A549 (cell line): ENCODE data around the gene CERS6. TPM values are rescaled to one million over a fixed set of nuclear protein-coding genes. Genes with fewer than 3 reads are reported as not detected.

Experiments
- ATAC-seq, 2 experiments: fragments of 200-7000 bp in 1 of 2; fragments of >200 bp in 1 of 2; cut with Nextera tagmentation in 1 of 2; cut with Tn5 transposase in 1 of 2; 3 replicates each; pipeline versions ENCODE4 v1.8.0 to v1.9.1; 2018 to 2020; ENCODE audit warnings: mild to moderate bottlenecking in 1 of 2, moderate library complexity in 1 of 2
- CTCF ChIA-PET: fragments of 300-600 bp; sonication (Branson Sonifier 250); formaldehyde crosslinking; extraction: SDS; loops from one replicate; lab custom pipeline; 2021; ENCODE audit warnings: antibody characterized with exemption, inconsistent platforms; lab: Yijun Ruan, JAX
- POLR2A ChIA-PET: fragments of 350-600 bp; formaldehyde crosslinking; extraction: SDS; loops from one replicate; lab custom pipeline; 2021; ENCODE audit warnings: antibody characterized with exemption, inconsistent platforms; lab: Yijun Ruan, JAX
- DNase-seq, 2 experiments: peaks; one replicate each; pipeline versions ENCODE4 v3.0.0 to v3.0.0-alpha.2; 2011 to 2016; ENCODE audit warnings: low read depth in 1 of 2, low spot score in 1 of 2
- FAIRE-seq: peaks from 2 replicates; lab custom pipeline; 2011; peaks lifted over from hg19 to GRCh38; lab: Jason Lieb, UNC
- H3K27ac ChIP-seq, 2 experiments: fragments of >200 bp; sonication (Bioruptor Twin); formaldehyde crosslinking; 3 replicates each; pipeline ENCODE4 v1.5.1; 2016 to 2017
- H3K4me1 ChIP-seq: fragments of >200 bp; sonication (Bioruptor Twin); formaldehyde crosslinking; 3 replicates; pipeline ENCODE4 v1.6.1; 2016
- H3K4me2 ChIP-seq: fragments of >200 bp; sonication (Bioruptor Twin); formaldehyde crosslinking; 3 replicates; pipeline ENCODE4 v1.6.1; 2016
- H3K4me3 ChIP-seq: fragments of >200 bp; sonication (Bioruptor Twin); formaldehyde crosslinking; 3 replicates; pipeline ENCODE4 v1.5.1; 2016
- H3K9me3 ChIP-seq: fragments of >200 bp; sonication (Bioruptor Twin); formaldehyde crosslinking; 3 replicates; pipeline ENCODE4 v1.6.1; 2016
- BHLHE40 ChIP-seq: IDR thresholded peaks from 2 replicates; pipeline ENCODE4 v1.6.1; 2012; ENCODE audit warnings: low read depth, low read length, inconsistent platforms
- CBX2 ChIP-seq: fragments of 200-600 bp; sonication (generic); IDR thresholded peaks from 2 replicates; pipeline ENCODE4 v1.6.1; 2016; ENCODE audit warnings: low read depth, mild to moderate bottlenecking, borderline replicate concordance
- CHD2 ChIP-seq: fragments of 150-350 bp; IDR thresholded peaks from 2 replicates; pipeline ENCODE4 v1.6.1; 2014; ENCODE audit warnings: low read length; ENCODE audit not compliant: partially characterized antibody
- FOSL2 ChIP-seq, 2 experiments: fragments of 450-650 bp in 1 of 2; fragments of >200 bp in 1 of 2; sonication (Bioruptor Twin) in 1 of 2; formaldehyde crosslinking; IDR thresholded peaks; 2 replicates each; pipeline versions ENCODE4 v1.5.0 to v1.6.1; 2016 to 2020; ENCODE audit warnings: mild to moderate bottlenecking in 1 of 2, moderate library complexity in 1 of 2
- FOXS1 ChIP-seq: fragments of 250-450 bp; sonication (Bioruptor Pico); IDR thresholded peaks from 2 replicates; pipeline ENCODE4 v1.5.0; 2020; ENCODE audit warnings: mild to moderate bottlenecking, moderate library complexity
- GATA3 ChIP-seq: IDR thresholded peaks from 2 replicates; pipeline ENCODE4 v1.6.1; 2012; ENCODE audit warnings: borderline replicate concordance
- HEYL ChIP-seq: fragments of 250-450 bp; sonication (Bioruptor Pico); IDR thresholded peaks from 2 replicates; pipeline ENCODE4 v1.8.0; 2021; ENCODE audit warnings: mild to moderate bottlenecking, moderate library complexity
- MAFK ChIP-seq: fragments of 450-650 bp; IDR thresholded peaks from 2 replicates; pipeline ENCODE4 v1.6.1; 2014; ENCODE audit not compliant: partially characterized antibody
- POLR2A ChIP-seq: IDR thresholded peaks from 2 replicates; pipeline ENCODE4 v1.6.1; 2012; ENCODE audit warnings: mild to moderate bottlenecking, low read length
- POLR2AphosphoS2 ChIP-seq: conservative IDR thresholded peaks from 2 replicates; pipeline ENCODE4 v1.6.1; 2012; ENCODE audit warnings: low read length, improper control_type of control experiment, inconsistent platforms
- RCOR1 ChIP-seq: fragments of 150-350 bp; IDR thresholded peaks from 2 replicates; pipeline ENCODE4 v1.6.1; 2014; ENCODE audit warnings: antibody characterized with exemption, low read length, low read depth
- ZSCAN20 ChIP-seq: fragments of 250-450 bp; sonication (Bioruptor Pico); IDR thresholded peaks from 2 replicates; pipeline ENCODE4 v1.8.0; 2022; ENCODE audit warnings: mild to moderate bottlenecking, moderate library complexity
- WGBS: methylation state at CpG from one replicate; pipeline ENCODE4 v1.1.6; 2017; ENCODE audit errors: missing lambda C conversion rate; 5-methylcytosine and 5-hydroxymethylcytosine counted together
- polyA plus RNA-seq, 4 experiments: library from polyadenylated mRNA; depleted of rRNA in 3 of 4; stranded (reverse); fragments of >200 nt; fragmentation: RNase III in 1 of 4; extraction: RNeasy Plus Mini Kit Qiagen cat#74134 plus additional on column Dnase treatment in 1 of 4; gene quantifications; 2 replicates in 3 of 4; 3 replicates in 1 of 4; pipeline ENCODE4 v1.2.3, GENCODE V29; 2011 to 2017
- TF ChIP-seq, protein P1 (sequence below): IDR thresholded peaks from 2 replicates; pipeline ENCODE4 v1.6.1; 2012
- TF ChIP-seq, protein P2 (sequence below): fragments of 450-650 bp; IDR thresholded peaks from 2 replicates; pipeline ENCODE4 v1.6.1; 2014; ENCODE audit warnings: antibody characterized with exemption
- TF ChIP-seq, protein P3 (sequence below): fragments of 150-350 bp; IDR thresholded peaks from 2 replicates; pipeline ENCODE4 v1.6.1; 2014; ENCODE audit warnings: low read depth, mild to moderate bottlenecking, low read length
- TF ChIP-seq, protein P4 (sequence below): IDR thresholded peaks from 2 replicates; pipeline ENCODE4 v1.6.1; 2012; ENCODE audit warnings: low read depth, borderline replicate concordance

Gene CERS6
- polyA plus RNA-seq, 2 of the 4 experiments (the other 2 are of a cell fraction) = 12.0 to 16.9 TPM

DNA sequence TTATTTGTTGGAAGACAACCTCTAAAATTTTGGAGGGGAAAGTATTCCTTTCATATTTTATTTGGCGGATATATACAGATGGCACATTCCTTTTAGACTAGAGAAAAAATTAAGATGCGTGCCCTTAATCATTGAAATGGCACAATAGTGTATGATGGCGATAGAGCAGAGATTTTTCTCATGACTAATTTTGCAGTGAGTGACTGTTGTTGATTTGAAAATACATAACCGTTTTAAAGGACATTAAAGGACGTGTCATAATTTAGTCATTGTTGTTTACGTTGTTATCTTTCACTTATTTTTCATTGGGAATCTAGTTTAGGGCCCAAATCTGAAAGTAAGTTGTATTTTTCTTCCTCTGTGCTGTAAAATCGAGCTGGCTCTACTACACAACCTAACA lies 61.7 kb downstream of the CERS6 start:
- no peak overlapping the region for H3K4me3 ChIP-seq
- ChIA-PET POLR2A (no interaction called here), CTCF (interaction anchor here (0.7 to 1.3 kb wide), 3 partner anchors 14 to 662 kb away, joined by 3 to 4 read pairs (median 3); no protein-coding TSS in a partner anchor)
- H3K9me3 ChIP-seq = no peaks in the 10 kb centered on the region
- ATAC-seq (no peak), FAIRE-seq (no peak)
- TF ChIP-seq FOXS1 (CRISPR knock-in tag) (no peak), BHLHE40 (no peak)
- TF ChIP-seq, all 56 proteins: peak for 0
- DNase-seq = no peak
- 60% methylated on average over 7 of the region's 7 CpGs for WGBS
- no peak overlapping the region for H3K27ac ChIP-seq
- H3K4me1 ChIP-seq = peaks cover 20% of the 10 kb centered on the region
- H3K4me2 ChIP-seq = no peak overlapping the region

DNA sequence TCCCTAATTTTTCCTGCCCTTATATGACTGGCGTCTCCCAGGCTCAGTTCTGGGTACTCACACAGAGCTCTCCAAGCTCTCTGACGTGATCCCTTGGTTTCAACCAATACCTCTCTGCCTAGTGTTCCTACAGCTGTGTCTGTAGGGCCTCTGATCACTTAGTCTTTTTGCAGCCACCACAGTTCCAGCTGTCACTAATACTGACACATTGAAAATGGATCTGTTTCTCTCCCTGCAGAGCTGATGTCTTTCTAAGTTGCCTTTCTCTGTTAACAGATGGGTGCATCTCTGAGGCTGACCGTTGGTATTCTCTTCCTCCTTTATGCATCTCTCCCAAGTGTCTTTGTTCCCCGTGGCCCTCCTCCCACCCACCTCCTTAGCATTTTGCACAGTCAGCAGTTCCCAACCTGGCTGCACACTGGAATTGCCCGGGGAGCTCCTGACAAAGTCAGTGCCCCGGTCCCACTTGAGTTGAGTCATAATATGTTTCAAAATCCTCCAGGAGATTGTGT lies 62.5 kb downstream of the CERS6 start:
- CTCF ChIA-PET = interaction anchor here (1.0 kb wide), 1 partner anchor 32 kb away, joined by 4 read pairs; no protein-coding TSS in a partner anchor
- no peak overlapping the region for H3K4me3 ChIP-seq
- H3K27ac ChIP-seq = no peak overlapping the region
- no peaks in the 10 kb centered on the region for H3K9me3 ChIP-seq
- FAIRE-seq = no peak
- POLR2A ChIA-PET = no interaction called here
- H3K4me2 ChIP-seq = no peak overlapping the region
- peak; percentile 34 to 50; a peak in 3 of 6 replicates for ATAC-seq
- WGBS = 50% methylated on average over 6 of the region's 6 CpGs
- DNase-seq = no peak
- peaks cover 20% of the 10 kb centered on the region for H3K4me1 ChIP-seq
- TF ChIP-seq MAFK (peak; percentile 97), ZSCAN20 (CRISPR knock-in tag) (no peak), CHD2 (no peak), POLR2AphosphoS2 (no peak), FOSL2 (IDR thresholded peaks at IDR 0.05) (no peak), FOSL2 (CRISPR knock-in tag; IDR thresholded peaks at IDR 0.05) (no peak)
- TF ChIP-seq, protein P1, sequence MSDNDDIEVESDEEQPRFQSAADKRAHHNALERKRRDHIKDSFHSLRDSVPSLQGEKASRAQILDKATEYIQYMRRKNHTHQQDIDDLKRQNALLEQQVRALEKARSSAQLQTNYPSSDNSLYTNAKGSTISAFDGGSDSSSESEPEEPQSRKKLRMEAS = no peak

DNA sequence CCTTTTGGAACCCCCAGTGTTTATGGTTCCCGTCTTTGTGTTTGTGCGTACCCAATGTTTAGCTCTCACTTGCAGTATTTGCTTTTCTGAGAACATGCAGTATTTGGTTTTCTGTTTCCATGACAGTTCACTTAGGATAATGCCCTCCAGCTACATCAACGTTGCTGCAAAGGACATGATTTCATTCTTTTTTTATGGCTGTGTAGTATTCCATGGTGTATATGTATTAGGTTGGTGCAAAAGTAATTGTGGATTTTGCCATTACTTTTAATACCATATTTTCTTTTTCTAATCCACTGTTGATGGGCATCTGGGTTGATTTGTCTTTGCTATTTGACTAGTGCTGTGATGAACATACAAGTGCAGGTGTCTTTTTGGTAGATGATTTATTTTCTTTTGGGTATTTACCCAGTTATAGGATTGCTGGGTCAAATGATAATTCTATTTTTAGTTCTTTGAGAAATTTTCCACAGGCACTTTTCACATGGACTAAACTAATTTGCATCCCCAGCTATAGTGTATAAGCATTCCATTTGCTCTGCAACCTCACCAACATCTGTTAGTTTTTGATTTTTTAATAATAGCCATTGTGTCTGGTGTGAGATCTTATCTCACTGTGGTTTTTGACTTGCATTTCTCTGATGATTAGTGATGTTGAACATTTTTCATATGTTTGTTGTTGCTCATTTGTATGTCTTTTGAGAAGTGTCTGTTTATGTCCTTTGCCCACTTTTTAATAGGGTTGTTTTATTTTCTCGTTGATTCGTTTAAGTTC lies 63.6 kb downstream of the CERS6 start:
- H3K27ac ChIP-seq = no peak overlapping the region
- FAIRE-seq = no peak
- 86% methylated on average over 5 of the region's 5 CpGs for WGBS

DNA sequence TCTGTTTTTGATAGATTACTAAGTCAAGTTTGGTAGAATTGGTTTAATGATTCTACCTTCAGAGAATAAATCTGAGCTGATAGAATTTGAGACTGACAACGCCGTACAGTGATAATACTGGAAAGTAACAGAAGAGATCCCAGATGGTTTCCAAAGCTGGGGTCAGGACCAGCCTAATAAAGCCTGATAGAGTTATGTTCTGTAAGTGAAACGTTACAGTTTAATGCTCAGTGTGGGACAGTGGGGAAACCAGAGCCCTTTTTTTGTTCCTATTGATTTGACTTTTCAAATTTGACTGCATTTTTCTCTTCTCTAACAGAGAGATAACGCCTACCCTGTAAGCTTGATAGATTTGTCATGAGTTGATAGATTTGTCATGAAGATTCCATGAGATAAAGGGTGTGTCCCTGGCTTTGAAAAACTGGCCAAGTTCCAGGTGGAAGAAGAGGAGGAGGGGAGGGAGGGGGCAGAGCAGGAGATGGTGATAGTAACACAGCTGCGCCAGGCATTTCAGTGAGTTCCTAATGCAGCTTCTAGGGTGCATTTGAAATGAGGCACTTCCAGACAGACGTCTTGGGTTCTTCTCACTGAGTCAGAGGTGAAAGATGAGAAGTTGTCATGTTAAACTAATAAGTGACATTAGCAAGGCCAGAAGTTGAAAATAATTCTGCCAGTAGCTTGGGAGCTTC lies 65.1 kb downstream of the CERS6 start:
- ATAC-seq = no peak; a peak in 1 of 6 replicates
- no peak for DNase-seq
- peaks cover 20% of the 10 kb centered on the region for H3K4me1 ChIP-seq
- H3K27ac ChIP-seq = no peak overlapping the region
- no peak for TF ChIP-seq RCOR1
- TF ChIP-seq CBX2 = no peak
- TF ChIP-seq, protein P2, sequence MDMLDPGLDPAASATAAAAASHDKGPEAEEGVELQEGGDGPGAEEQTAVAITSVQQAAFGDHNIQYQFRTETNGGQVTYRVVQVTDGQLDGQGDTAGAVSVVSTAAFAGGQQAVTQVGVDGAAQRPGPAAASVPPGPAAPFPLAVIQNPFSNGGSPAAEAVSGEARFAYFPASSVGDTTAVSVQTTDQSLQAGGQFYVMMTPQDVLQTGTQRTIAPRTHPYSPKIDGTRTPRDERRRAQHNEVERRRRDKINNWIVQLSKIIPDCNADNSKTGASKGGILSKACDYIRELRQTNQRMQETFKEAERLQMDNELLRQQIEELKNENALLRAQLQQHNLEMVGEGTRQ = no peak
- TF ChIP-seq, protein P3, sequence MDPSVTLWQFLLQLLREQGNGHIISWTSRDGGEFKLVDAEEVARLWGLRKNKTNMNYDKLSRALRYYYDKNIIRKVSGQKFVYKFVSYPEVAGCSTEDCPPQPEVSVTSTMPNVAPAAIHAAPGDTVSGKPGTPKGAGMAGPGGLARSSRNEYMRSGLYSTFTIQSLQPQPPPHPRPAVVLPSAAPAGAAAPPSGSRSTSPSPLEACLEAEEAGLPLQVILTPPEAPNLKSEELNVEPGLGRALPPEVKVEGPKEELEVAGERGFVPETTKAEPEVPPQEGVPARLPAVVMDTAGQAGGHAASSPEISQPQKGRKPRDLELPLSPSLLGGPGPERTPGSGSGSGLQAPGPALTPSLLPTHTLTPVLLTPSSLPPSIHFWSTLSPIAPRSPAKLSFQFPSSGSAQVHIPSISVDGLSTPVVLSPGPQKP = no peak
- TF ChIP-seq ZSCAN20 (CRISPR knock-in tag) = no peak
- no peak for TF ChIP-seq GATA3
- TF ChIP-seq, protein P4, sequence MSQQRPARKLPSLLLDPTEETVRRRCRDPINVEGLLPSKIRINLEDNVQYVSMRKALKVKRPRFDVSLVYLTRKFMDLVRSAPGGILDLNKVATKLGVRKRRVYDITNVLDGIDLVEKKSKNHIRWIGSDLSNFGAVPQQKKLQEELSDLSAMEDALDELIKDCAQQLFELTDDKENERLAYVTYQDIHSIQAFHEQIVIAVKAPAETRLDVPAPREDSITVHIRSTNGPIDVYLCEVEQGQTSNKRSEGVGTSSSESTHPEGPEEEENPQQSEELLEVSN = no peak
- TF ChIP-seq POLR2A = no peak
- no peak for TF ChIP-seq POLR2AphosphoS2
- TF ChIP-seq, all 56 proteins: peak for 0
- FAIRE-seq = no peak
- H3K9me3 ChIP-seq = no peaks in the 10 kb centered on the region
- H3K4me3 ChIP-seq = no peak overlapping the region
- CTCF ChIA-PET = interaction anchor here (1.8 kb wide), 1 partner anchor 27 kb away, joined by 5 read pairs; no protein-coding TSS in a partner anchor
- H3K4me2 ChIP-seq = peak overlapping the region; percentile 18; the same call in 1 of the 3 replicates
- 70% methylated on average over 6 of the region's 6 CpGs for WGBS
- POLR2A ChIA-PET = no interaction called here

More for the DNA sequence above, 63.6 kb downstream of the CERS6 start:
- H3K4me2 ChIP-seq = no peak overlapping the region
- POLR2A ChIA-PET = no interaction called here
- CTCF ChIA-PET = interaction anchor here (1.8 kb wide), 1 partner anchor 25 kb away, joined by 5 read pairs; no protein-coding TSS in a partner anchor
- DNase-seq = no peak
- TF ChIP-seq HEYL (CRISPR knock-in tag) = no peak
- TF ChIP-seq, all 56 proteins: peak for 0
- Histone ChIP-seq H3K4me1 (peaks cover 20% of the 10 kb centered on the region), H3K9me3 (no peaks in the 10 kb centered on the region), H3K4me3 (no peak overlapping the region)
- no peak for ATAC-seq
